HG03558 (cell line): ENCODE data around the gene DDI2.

Experiments used
- ATAC-seq: cut with Tn5 transposase; IDR thresholded peaks from one replicate; pipeline ENCODE4 v1.9.1; 2021; ENCODE audit warnings: moderate number of reproducible peaks; ENCODE audit not compliant: unreplicated experiment; ENCODE audit errors: extremely low read depth

Gene DDI2

GRCh38 chr1:15674386-15675159 is 57.3 kb downstream of the DDI2 start:
- no peak for ATAC-seq

GRCh38 chr1:15676010-15676409 is 58.8 kb downstream of the DDI2 start:
- no peak for ATAC-seq

GRCh38 chr1:15676688-15677661 is 59.7 kb downstream of the DDI2 start:
- no peak for ATAC-seq

- no peak for ATAC-seq
Measured at GRCh38 chr1:15678578-15678977, 61.3 kb downstream of the DDI2 start.

GRCh38 chr1:15680131-15680530 is 62.9 kb downstream of the DDI2 start:
- ATAC-seq, result no peak

GRCh38 chr1:15680561-15681348 is 63.5 kb downstream of the DDI2 start:
- no peak for ATAC-seq

- no peak for ATAC-seq
Measured at GRCh38 chr1:15681349-15682292, 64.4 kb downstream of the DDI2 start.

- no peak for ATAC-seq
Measured at GRCh38 chr1:15682936-15683341, 65.7 kb downstream of the DDI2 start.

- no peak for ATAC-seq
Measured at GRCh38 chr1:15683345-15684039, 66.2 kb downstream of the DDI2 start.

- ATAC-seq, result no peak
Measured at GRCh38 chr1:15684042-15684461, 66.8 kb downstream of the DDI2 start, which contains the start of gene PLEKHM2. Gene PLEKHM2 (plus strand): TSS chr1:15684320. CDS start chr1:15684559, 239 bp downstream.

- no peak for ATAC-seq
Measured at GRCh38 chr1:15684468-15685291, 67.4 kb downstream of the DDI2 start.

- ATAC-seq, result no peak
Measured at GRCh38 chr1:15685820-15686219, 68.6 kb downstream of the DDI2 start.

GRCh38 chr1:15687446-15687845 is 70.2 kb downstream of the DDI2 start:
- ATAC-seq, result no peak

- ATAC-seq, result no peak
Measured at GRCh38 chr1:15690317-15690716, 73.1 kb downstream of the DDI2 start.

- no peak for ATAC-seq
Measured at GRCh38 chr1:15691434-15692032, 74.3 kb downstream of the DDI2 start.

GRCh38 chr1:15692121-15692682 is 74.9 kb downstream of the DDI2 start:
- ATAC-seq, result no peak

GRCh38 chr1:15693371-15693770 is 76.1 kb downstream of the DDI2 start:
- no peak for ATAC-seq
